RWPE2 (cell line): ENCODE results near the gene CBR1.

ENCODE experiments used
- ATAC-seq: fragments of 200-7000 bp; cut with Tn5 transposase; 3 replicates; pipeline ENCODE4 v1.9.1; 2021; ENCODE audit warnings: low read depth
- DNase-seq: peaks from one replicate; pipeline ENCODE4 v3.0.0-alpha.2; 2020; ENCODE audit warnings: low spot score
- H3K27ac ChIP-seq: fragments of 450-650 bp; 2 replicates; pipeline ENCODE4 v1.5.1; 2017; ENCODE audit warnings: mild to moderate bottlenecking; ENCODE audit not compliant: poor library complexity, severe bottlenecking
- H3K27me3 ChIP-seq: fragments of 250-450 bp; sonication (Bioruptor Pico); 2 replicates; pipeline ENCODE4 v1.5.1; 2021; ENCODE audit warnings: mild to moderate bottlenecking, moderate library complexity; ENCODE audit not compliant: insufficient read depth, poor library complexity, severe bottlenecking
- H3K36me3 ChIP-seq: fragments of 250-450 bp; sonication (Bioruptor Pico); 2 replicates; pipeline ENCODE4 v1.5.1; 2020; ENCODE audit warnings: low read depth, mild to moderate bottlenecking, moderate library complexity
- H3K4me1 ChIP-seq: fragments of 250-450 bp; sonication (Bioruptor Pico); 2 replicates; pipeline ENCODE4 v1.5.1; 2021; ENCODE audit warnings: mild to moderate bottlenecking, moderate library complexity; ENCODE audit not compliant: insufficient read depth, poor library complexity, severe bottlenecking
- H3K4me3 ChIP-seq: fragments of 250-450 bp; sonication (Bioruptor Pico); 2 replicates; pipeline ENCODE4 v1.5.1; 2021; ENCODE audit warnings: mild to moderate bottlenecking, moderate library complexity; ENCODE audit not compliant: severe bottlenecking
- H3K9me3 ChIP-seq: fragments of 250-450 bp; sonication (Bioruptor Pico); 2 replicates; pipeline ENCODE4 v1.5.1; 2021; ENCODE audit warnings: mild to moderate bottlenecking, moderate library complexity; ENCODE audit not compliant: severe bottlenecking
- TF ChIP-seq, protein P1 (sequence below): fragments of 450-650 bp; IDR thresholded peaks from one replicate; pipeline ENCODE4 v1.5.1; 2017; ENCODE audit warnings: mild to moderate bottlenecking, moderate library complexity; ENCODE audit not compliant: poor library complexity, severe bottlenecking

Gene CBR1

DNA sequence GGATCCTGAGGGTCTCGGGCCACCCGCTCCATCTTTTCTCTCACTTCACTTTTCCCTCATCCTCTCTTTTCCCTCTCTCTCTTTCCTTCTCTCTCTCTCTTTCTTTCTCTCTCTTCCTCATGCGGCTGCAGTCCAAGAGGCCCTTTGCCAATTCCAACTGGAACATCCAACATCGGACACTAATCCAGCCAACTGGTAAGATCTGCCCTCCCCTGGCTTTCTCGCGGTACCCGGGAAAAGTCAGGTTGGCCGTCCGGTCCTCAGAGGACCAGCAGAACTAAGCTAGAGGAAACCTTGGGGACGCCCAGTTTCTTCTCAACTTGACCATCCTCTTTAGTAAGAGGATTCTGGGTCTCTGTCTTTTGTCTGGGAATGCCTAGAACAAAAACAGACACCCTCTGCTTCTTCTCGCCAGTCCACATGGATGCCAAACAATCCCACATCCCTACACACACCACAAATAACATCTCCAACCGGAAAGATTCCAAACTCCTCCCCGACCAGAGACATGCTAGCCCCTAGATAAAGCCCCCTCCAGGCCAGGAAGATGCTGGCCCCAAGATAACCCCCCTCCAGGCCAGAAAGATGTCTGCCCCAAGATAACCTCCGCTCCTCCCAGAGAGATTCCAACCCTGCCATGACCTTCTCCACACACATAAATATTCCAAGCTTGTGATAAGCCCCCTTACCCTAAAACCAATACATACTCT, 6.3 kb upstream of the CBR1 start:
- TF ChIP-seq, protein P1, sequence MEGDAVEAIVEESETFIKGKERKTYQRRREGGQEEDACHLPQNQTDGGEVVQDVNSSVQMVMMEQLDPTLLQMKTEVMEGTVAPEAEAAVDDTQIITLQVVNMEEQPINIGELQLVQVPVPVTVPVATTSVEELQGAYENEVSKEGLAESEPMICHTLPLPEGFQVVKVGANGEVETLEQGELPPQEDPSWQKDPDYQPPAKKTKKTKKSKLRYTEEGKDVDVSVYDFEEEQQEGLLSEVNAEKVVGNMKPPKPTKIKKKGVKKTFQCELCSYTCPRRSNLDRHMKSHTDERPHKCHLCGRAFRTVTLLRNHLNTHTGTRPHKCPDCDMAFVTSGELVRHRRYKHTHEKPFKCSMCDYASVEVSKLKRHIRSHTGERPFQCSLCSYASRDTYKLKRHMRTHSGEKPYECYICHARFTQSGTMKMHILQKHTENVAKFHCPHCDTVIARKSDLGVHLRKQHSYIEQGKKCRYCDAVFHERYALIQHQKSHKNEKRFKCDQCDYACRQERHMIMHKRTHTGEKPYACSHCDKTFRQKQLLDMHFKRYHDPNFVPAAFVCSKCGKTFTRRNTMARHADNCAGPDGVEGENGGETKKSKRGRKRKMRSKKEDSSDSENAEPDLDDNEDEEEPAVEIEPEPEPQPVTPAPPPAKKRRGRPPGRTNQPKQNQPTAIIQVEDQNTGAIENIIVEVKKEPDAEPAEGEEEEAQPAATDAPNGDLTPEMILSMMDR = no peak
- DNase-seq (no peak), ATAC-seq (no peak)
- H3K27ac ChIP-seq = no peak overlapping the region
- H3K27me3 ChIP-seq = no peaks in the 10 kb centered on the region
- H3K4me1 ChIP-seq = peaks cover 15% of the 10 kb centered on the region
- peaks cover 6% of the 10 kb centered on the region for H3K36me3 ChIP-seq
- no peak overlapping the region for H3K4me3 ChIP-seq
- H3K9me3 ChIP-seq = no peaks in the 10 kb centered on the region

DNA sequence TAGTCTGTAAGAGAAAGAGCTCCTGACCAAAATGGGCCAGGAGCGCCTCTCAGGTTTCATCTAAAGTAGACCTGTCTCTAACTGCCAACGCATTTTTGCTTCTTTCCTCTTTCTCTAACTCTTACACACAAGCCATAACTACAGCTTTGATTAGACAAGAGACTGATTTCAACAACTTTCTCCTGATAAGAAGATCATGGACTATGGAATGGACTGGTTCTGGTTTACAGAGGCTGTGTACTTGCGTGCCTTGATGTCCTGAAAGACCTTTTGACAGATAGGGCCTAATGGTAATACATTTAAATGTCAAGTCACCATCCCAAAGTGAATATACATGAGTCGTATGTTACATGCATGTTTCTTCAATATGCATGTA, 5.8 kb upstream of the CBR1 start:
- ATAC-seq (no peak), DNase-seq (no peak)
- no peaks in the 10 kb centered on the region for H3K27me3 ChIP-seq
- H3K36me3 ChIP-seq = peaks cover under 1% of the 10 kb centered on the region; the same call in 1 of the 2 replicates
- peaks cover 10% of the 10 kb centered on the region for H3K4me1 ChIP-seq
- H3K27ac ChIP-seq = no peak overlapping the region
- H3K4me3 ChIP-seq = no peak overlapping the region
- TF ChIP-seq, protein P1 = no peak
- H3K9me3 ChIP-seq = no peaks in the 10 kb centered on the region

DNA sequence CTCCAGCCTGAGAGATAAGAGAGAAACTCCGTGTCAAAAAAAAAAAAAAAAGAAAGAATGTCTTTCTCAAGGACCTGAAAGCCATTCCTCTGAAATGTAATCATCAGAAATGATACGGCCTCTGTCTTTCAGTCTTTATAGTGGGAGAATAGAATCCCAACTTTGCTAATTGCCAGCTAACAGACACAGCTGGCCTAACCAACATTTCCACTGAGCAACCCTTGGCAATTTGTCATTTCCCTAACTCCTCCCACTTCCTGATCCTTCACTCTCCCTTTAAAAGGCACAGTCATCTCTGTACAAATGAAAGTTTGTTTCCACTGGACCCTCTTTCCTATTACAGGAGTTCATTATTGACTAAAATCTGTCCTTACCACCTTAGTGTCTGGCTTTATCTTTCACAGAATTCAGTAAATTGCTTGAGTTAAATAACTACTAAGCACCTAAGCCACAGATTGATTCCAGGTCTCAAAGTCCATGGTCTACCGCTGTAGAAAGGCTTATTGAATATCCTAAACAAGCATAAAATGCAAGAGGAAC, 4.3 kb upstream of the CBR1 start:
- Histone ChIP-seq H3K27me3 (no peaks in the 10 kb centered on the region), H3K4me3 (no peak overlapping the region), H3K36me3 (no peaks in the 10 kb centered on the region), H3K27ac (no peak overlapping the region), H3K9me3 (no peaks in the 10 kb centered on the region), H3K4me1 (peaks cover 9% of the 10 kb centered on the region)
- DNase-seq (no peak), ATAC-seq (peak; percentile 40; the same call in 1 of the 3 replicates)
- TF ChIP-seq, protein P1 = no peak

DNA sequence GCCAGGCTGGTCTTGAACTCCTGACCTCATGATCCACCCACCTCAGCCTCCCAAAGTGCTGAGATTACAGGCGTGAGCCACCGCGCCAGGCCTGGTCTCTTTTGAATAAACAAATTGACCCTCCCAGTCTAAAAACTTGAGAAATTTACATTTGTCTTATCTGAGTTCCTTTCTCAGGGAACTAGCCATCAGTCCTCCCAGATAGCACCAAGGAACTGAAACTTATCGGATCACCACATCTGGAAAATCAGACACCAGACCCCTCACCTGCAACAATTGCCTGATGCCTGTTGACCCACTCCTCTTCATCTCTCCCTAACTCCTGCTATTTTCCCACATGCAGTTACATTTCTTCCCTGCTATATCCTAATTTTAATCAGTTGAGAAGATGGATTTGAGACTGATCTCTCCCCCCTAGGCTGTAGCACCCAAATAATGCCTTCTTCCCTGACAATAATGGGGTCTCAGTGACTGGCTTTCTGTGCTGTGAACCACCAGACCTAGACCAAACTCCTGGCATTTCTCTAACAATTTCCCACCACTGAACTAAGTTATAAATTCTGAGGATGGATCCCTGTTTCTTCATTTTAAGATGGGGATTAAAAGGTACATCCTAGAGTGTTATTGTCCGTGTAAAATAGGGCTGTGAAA, 951 bp upstream of the CBR1 start:
- no peaks in the 10 kb centered on the region for H3K27me3 ChIP-seq
- ATAC-seq (no peak), DNase-seq (no peak)
- H3K4me3 ChIP-seq = no peak overlapping the region
- H3K4me1 ChIP-seq = peaks cover 16% of the 10 kb centered on the region
- peak overlapping the region; percentile 32 for H3K27ac ChIP-seq
- TF ChIP-seq, protein P1 = no peak
- H3K36me3 ChIP-seq = peaks cover 25% of the 10 kb centered on the region
- no peaks in the 10 kb centered on the region for H3K9me3 ChIP-seq
